HepG2 (cell line): ENCODE measurements around the gene MMP25. TPM values are rescaled to one million over a fixed set of nuclear protein-coding genes. Genes with fewer than 3 reads are reported as not detected.

Source experiments
- CEBPB ChIP-seq: IDR thresholded peaks from 2 replicates; pipeline ENCODE4 v1.6.1; 2011; ENCODE audit warnings: low read depth, low read length, improper control_type of control experiment, borderline replicate concordance
- DPF2 ChIP-seq: sonication (generic); formaldehyde crosslinking; IDR thresholded peaks from 2 replicates; pipeline ENCODE4 v1.4.0; 2020; ENCODE audit warnings: mild to moderate bottlenecking, low read depth, missing genetic modification reagents, borderline replicate concordance
- GRHL1 ChIP-seq: sonication (generic); formaldehyde crosslinking; conservative IDR thresholded peaks from 2 replicates; pipeline ENCODE4 v1.8.0; 2022; ENCODE audit warnings: missing genetic modification reagents
- NFYC ChIP-seq: IDR thresholded peaks from 2 replicates; pipeline ENCODE4 v1.6.1; 2016; ENCODE audit warnings: missing genetic modification reagents, missing compliant biosample characterization
- PAX8 ChIP-seq: sonication (generic); formaldehyde crosslinking; IDR thresholded peaks from 2 replicates; pipeline ENCODE4 v1.8.0; 2022; ENCODE audit warnings: mild to moderate bottlenecking, missing genetic modification reagents, borderline replicate concordance
- PHF5A ChIP-seq: IDR thresholded peaks from one replicate; pipeline ENCODE4 v1.6.1; 2018; ENCODE audit warnings: low read depth, missing genetic modification reagents; ENCODE audit not compliant: unreplicated experiment
- PHF8 ChIP-seq: sonication (generic); formaldehyde crosslinking; IDR thresholded peaks from 2 replicates; pipeline ENCODE4 v1.5.0; 2020; ENCODE audit warnings: missing genetic modification reagents
- PREB ChIP-seq: sonication (generic); formaldehyde crosslinking; IDR thresholded peaks from 2 replicates; pipeline ENCODE4 v1.4.0; 2020; ENCODE audit warnings: missing genetic modification reagents
- SOX5 ChIP-seq: IDR thresholded peaks from 2 replicates; pipeline ENCODE4 v1.6.1; 2016; ENCODE audit warnings: borderline replicate concordance
- TGIF2 ChIP-seq: IDR thresholded peaks from 2 replicates; pipeline ENCODE4 v1.6.1; 2016; ENCODE audit warnings: control low read depth, missing compliant biosample characterization
- YEATS4 ChIP-seq: sonication (generic); formaldehyde crosslinking; IDR thresholded peaks from 2 replicates; pipeline ENCODE4 v1.4.0; 2020; ENCODE audit warnings: missing genetic modification reagents, borderline replicate concordance
- ZFAT ChIP-seq: sonication (generic); formaldehyde crosslinking; conservative IDR thresholded peaks from 2 replicates; pipeline ENCODE4 v1.8.1; 2023; ENCODE audit warnings: missing genetic modification reagents, inconsistent platforms
- ZFP1 ChIP-seq: IDR thresholded peaks from 2 replicates; pipeline ENCODE4 v1.6.1; 2016
- ZFY ChIP-seq: sonication (generic); formaldehyde crosslinking; IDR thresholded peaks from 2 replicates; pipeline ENCODE4 v1.4.0; 2020; ENCODE audit warnings: missing genetic modification reagents
- ZNF567 ChIP-seq: sonication (generic); formaldehyde crosslinking; IDR thresholded peaks from 2 replicates; pipeline ENCODE4 v1.8.1; 2023; ENCODE audit warnings: mild to moderate bottlenecking, missing genetic modification reagents, borderline replicate concordance
- ZNF589 ChIP-seq: sonication (generic); formaldehyde crosslinking; conservative IDR thresholded peaks from 2 replicates; pipeline ENCODE4 v1.8.0; 2022; ENCODE audit warnings: mild to moderate bottlenecking, moderate library complexity, missing genetic modification reagents
- ZSCAN25 ChIP-seq: sonication (generic); formaldehyde crosslinking; IDR thresholded peaks from 2 replicates; pipeline ENCODE4 v1.8.0; 2022; ENCODE audit warnings: mild to moderate bottlenecking, missing genetic modification reagents
- polyA plus RNA-seq, 8 experiments: library from polyadenylated mRNA; depleted of rRNA in 3 of 8; stranded (reverse) in 7 of 8; unstranded in 1 of 8; fragments of >200 nt; fragmentation: Illumina TruSeq in 4 of 8; extraction: Trizol in 4 of 8; gene quantifications; 2 replicates each; pipeline versions ENCODE4 v1.2.1 to v1.2.3, GENCODE V29; 2011 to 2016; ENCODE audit warnings: low read depth in 4 of 8, missing spikeins in 1 of 8, mixed read lengths in 1 of 8; ENCODE audit not compliant: insufficient read depth in 1 of 8
- total RNA-seq, 5 experiments: library from RNA; depleted of rRNA; stranded (reverse); fragments of >200 nt; fragmentation: Illumina TruSeq; extraction: Trizol; gene quantifications; 2 replicates each; pipeline ENCODE4 v1.2.3, GENCODE V29; 2016; ENCODE audit warnings: low read depth in 1 of 5
- TF ChIP-seq, protein P1 (sequence below): sonication (generic); formaldehyde crosslinking; IDR thresholded peaks from 2 replicates; pipeline ENCODE4 v1.4.0; 2020; ENCODE audit warnings: mild to moderate bottlenecking, missing genetic modification reagents
- TF ChIP-seq, protein P2 (sequence below): sonication (generic); formaldehyde crosslinking; IDR thresholded peaks from 2 replicates; pipeline ENCODE4 v1.5.0; 2020; ENCODE audit warnings: missing genetic modification reagents
- TF ChIP-seq, protein P3 (sequence below): sonication (generic); formaldehyde crosslinking; IDR thresholded peaks from 2 replicates; pipeline ENCODE4 v1.5.0; 2020; ENCODE audit warnings: missing genetic modification reagents
- TF ChIP-seq, protein P4 (sequence below): sonication (generic); formaldehyde crosslinking; IDR thresholded peaks from 2 replicates; pipeline ENCODE4 v1.8.0; 2023; ENCODE audit warnings: mild to moderate bottlenecking, missing genetic modification reagents

Gene MMP25
- total and polyA plus RNA-seq, 2 of the 13 experiments (the other 11 are each of a cell fraction or from before 2014, with no cell fraction given) = 0.04 to 0.08 TPM

GRCh38 chr16:3086596-3087242, 40.4 kb downstream of the MMP25 start (continued):
- TF ChIP-seq PREB (CRISPR knock-in tag) = no peak
- TF ChIP-seq SOX5 = no peak
- TF ChIP-seq PHF8 (CRISPR knock-in tag) = peak; percentile 46; the same call in 1 of the 2 replicates
- peak; percentile 52; the same call in 1 of the 2 replicates for TF ChIP-seq ZFY (CRISPR knock-in tag)
- TF ChIP-seq ZFP1 (CRISPR knock-in tag) = no peak
- no peak for TF ChIP-seq ZNF589 (CRISPR knock-in tag)
- TF ChIP-seq PAX8 = peak; percentile 74; the same call in 1 of the 2 replicates
- no peak for TF ChIP-seq CEBPB
- no peak for TF ChIP-seq ZFAT (CRISPR knock-in tag)
- no peak for TF ChIP-seq GRHL1 (CRISPR knock-in tag)
- TF ChIP-seq, protein P1, sequence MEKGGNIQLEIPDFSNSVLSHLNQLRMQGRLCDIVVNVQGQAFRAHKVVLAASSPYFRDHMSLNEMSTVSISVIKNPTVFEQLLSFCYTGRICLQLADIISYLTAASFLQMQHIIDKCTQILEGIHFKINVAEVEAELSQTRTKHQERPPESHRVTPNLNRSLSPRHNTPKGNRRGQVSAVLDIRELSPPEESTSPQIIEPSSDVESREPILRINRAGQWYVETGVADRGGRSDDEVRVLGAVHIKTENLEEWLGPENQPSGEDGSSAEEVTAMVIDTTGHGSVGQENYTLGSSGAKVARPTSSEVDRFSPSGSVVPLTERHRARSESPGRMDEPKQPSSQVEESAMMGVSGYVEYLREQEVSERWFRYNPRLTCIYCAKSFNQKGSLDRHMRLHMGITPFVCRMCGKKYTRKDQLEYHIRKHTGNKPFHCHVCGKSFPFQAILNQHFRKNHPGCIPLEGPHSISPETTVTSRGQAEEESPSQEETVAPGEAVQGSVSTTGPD (CRISPR knock-in tag) = no peak
- no peak for TF ChIP-seq TGIF2 (CRISPR knock-in tag)
- no peak for TF ChIP-seq PHF5A (CRISPR knock-in tag)
- peak; percentile 20; the same call in 1 of the 2 replicates for TF ChIP-seq YEATS4
- TF ChIP-seq DPF2 = peak; percentile 21; the same call in 1 of the 2 replicates
- TF ChIP-seq NFYC (CRISPR knock-in tag) = no peak
- no peak for TF ChIP-seq ZSCAN25 (CRISPR knock-in tag)
- TF ChIP-seq, protein P2, sequence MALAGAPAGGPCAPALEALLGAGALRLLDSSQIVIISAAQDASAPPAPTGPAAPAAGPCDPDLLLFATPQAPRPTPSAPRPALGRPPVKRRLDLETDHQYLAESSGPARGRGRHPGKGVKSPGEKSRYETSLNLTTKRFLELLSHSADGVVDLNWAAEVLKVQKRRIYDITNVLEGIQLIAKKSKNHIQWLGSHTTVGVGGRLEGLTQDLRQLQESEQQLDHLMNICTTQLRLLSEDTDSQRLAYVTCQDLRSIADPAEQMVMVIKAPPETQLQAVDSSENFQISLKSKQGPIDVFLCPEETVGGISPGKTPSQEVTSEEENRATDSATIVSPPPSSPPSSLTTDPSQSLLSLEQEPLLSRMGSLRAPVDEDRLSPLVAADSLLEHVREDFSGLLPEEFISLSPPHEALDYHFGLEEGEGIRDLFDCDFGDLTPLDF = no peak
- peak; percentile 32; the same call in 1 of the 2 replicates for TF ChIP-seq ZNF567 (CRISPR knock-in tag)
- TF ChIP-seq, protein P3, sequence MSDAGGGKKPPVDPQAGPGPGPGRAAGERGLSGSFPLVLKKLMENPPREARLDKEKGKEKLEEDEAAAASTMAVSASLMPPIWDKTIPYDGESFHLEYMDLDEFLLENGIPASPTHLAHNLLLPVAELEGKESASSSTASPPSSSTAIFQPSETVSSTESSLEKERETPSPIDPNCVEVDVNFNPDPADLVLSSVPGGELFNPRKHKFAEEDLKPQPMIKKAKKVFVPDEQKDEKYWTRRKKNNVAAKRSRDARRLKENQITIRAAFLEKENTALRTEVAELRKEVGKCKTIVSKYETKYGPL (CRISPR knock-in tag) = no peak
- TF ChIP-seq, protein P4, sequence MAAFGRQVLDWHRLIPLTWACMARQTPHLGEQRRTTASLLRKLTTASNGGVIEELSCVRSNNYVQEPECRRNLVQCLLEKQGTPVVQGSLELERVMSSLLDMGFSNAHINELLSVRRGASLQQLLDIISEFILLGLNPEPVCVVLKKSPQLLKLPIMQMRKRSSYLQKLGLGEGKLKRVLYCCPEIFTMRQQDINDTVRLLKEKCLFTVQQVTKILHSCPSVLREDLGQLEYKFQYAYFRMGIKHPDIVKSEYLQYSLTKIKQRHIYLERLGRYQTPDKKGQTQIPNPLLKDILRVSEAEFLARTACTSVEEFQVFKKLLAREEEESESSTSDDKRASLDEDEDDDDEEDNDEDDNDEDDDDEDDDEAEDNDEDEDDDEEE (CRISPR knock-in tag) = no peak
